Testis (tissue), 3 donors: ENCODE data around the gene ATP23. TPM values are rescaled to one million over a fixed set of nuclear protein-coding genes. Genes with fewer than 3 reads are reported as not detected.

Source experiments
- DNase-seq: peaks from one replicate; pipeline ENCODE4 v3.0.0-alpha.2; 2019
- H3K27ac ChIP-seq, 2 donors: fragments of 200-600 bp; sonication (generic); one replicate each; pipeline ENCODE4 v1.5.1; 2019
- H3K27me3 ChIP-seq: fragments of 200-600 bp; sonication (generic); one replicate; pipeline ENCODE4 v1.5.1; 2019
- H3K36me3 ChIP-seq: fragments of 200-600 bp; sonication (generic); one replicate; pipeline ENCODE4 v1.5.1; 2017; ENCODE audit warnings: low read depth; ENCODE audit errors: missing control alignments
- H3K4me1 ChIP-seq: fragments of 200-600 bp; sonication (generic); one replicate; pipeline ENCODE4 v1.5.1; 2019
- H3K4me3 ChIP-seq, 2 donors: fragments of 200-600 bp; sonication (generic); one replicate each; pipeline ENCODE4 v1.5.1; 2017 to 2019
- H3K9me3 ChIP-seq: fragments of 200-600 bp; sonication (generic); one replicate; pipeline ENCODE4 v1.5.1; 2017
- CTCF ChIP-seq, 3 experiments: fragments of 450-650 bp in 2 of 3; fragments of 200-600 bp in 1 of 3; sonication (generic) in 1 of 3; IDR thresholded peaks; one replicate each; pipeline ENCODE4 v1.5.1; 2016 to 2019; ENCODE audit warnings: antibody characterized with exemption in 3 of 3, mild to moderate bottlenecking in 2 of 3, moderate library complexity in 1 of 3
- POLR2A ChIP-seq: fragments of 450-650 bp; IDR thresholded peaks from one replicate; pipeline ENCODE4 v1.6.1; 2017; ENCODE audit warnings: antibody characterized with exemption, mild to moderate bottlenecking, moderate library complexity
- WGBS, 2 donors: methylation state at CpG; one replicate each; pipeline ENCODE4 v1.1.5; 2018; 5-methylcytosine and 5-hydroxymethylcytosine counted together
- intact Hi-C: fragments of 100-400 bp; cut with DNase I; formaldehyde crosslinking; loops from one replicate; pipeline ENCODE4 v1.15.1; 2023; ENCODE audit warnings: low total_unique reads
- polyA plus RNA-seq: library from polyadenylated mRNA; stranded (reverse); fragments of 350-450 nt; fragmentation: Illumina TruSeq; extraction: RNeasy Lipid Tissue Mini Kit (QIAGEN cat#74804); gene quantifications from one replicate; pipeline ENCODE4 v1.2.3, GENCODE V29; 2014; ENCODE audit warnings: low read depth, low replicate concordance; ENCODE audit not compliant: insufficient read depth
- total RNA-seq, 2 donors: library from RNA; depleted of rRNA; stranded (reverse); fragments of >200 nt; gene quantifications; one replicate each; pipeline ENCODE4 v1.2.3, GENCODE V29; 2016

Gene ATP23
- total and polyA plus RNA-seq, 3 donors from 2014 or later = 53.1 to 102 (median 76.6) TPM

GRCh38 chr12:57936513-57936883 is 4.9 kb upstream of the ATP23 start:
- DNase-seq = no peak
- intact Hi-C loops = no loop called here
- Histone ChIP-seq H3K36me3 (no peaks in the 10 kb centered on the region), H3K4me1 (peaks cover 9% of the 10 kb centered on the region), H3K27ac (peak overlapping the region; percentile 51 to 80), H3K27me3 (no peaks in the 10 kb centered on the region), H3K4me3 (peak overlapping the region; percentile 73 to 80), H3K9me3 (no peaks in the 10 kb centered on the region)
- whole genome bisulfite sequencing, 2 donors = 45 to 55% methylated on average over 3 of the region's 3 CpGs
- no peak for TF ChIP-seq POLR2A
- no peak for TF ChIP-seq CTCF (IDR thresholded peaks at IDR 0.05)

- Histone ChIP-seq H3K27ac (no peak overlapping the region), H3K4me3 (no peak overlapping the region), H3K4me1 (peaks cover 14% of the 10 kb centered on the region), H3K27me3 (no peaks in the 10 kb centered on the region), H3K36me3 (no peaks in the 10 kb centered on the region), H3K9me3 (no peaks in the 10 kb centered on the region)
- 65 to 92% methylated on average over 3 of the region's 3 CpGs for WGBS, 2 donors
- intact Hi-C loops = no loop called here
- TF ChIP-seq POLR2A (no peak), CTCF (IDR thresholded peaks at IDR 0.05) (no peak)
- no peak for DNase-seq
Measured at GRCh38 chr12:57939291-57939690, 2.1 kb upstream of the ATP23 start.

GRCh38 chr12:57940052-57940914 is 1.1 kb upstream of the ATP23 start:
- 29% methylated on average over 2 of the region's 2 CpGs for WGBS, 2 donors
- H3K27ac ChIP-seq = peak overlapping the region; percentile 75 to 92
- no peak for TF ChIP-seq CTCF (IDR thresholded peaks at IDR 0.05)
- no peak for TF ChIP-seq POLR2A
- no peak for DNase-seq
- H3K27me3 ChIP-seq = no peaks in the 10 kb centered on the region
- H3K36me3 ChIP-seq = no peaks in the 10 kb centered on the region
- H3K4me3 ChIP-seq = peak overlapping the region in 1 of 2 donors; percentile 73
- H3K4me1 ChIP-seq = peaks cover 12% of the 10 kb centered on the region
- intact Hi-C loops = no loop called here
- H3K9me3 ChIP-seq = no peaks in the 10 kb centered on the region

- no peak for TF ChIP-seq POLR2A
- WGBS, 2 donors = 1 to 3% methylated on average over 4 of the region's 4 CpGs
- H3K36me3 ChIP-seq = no peaks in the 10 kb centered on the region
Measured at GRCh38 chr12:57940915-57941164, 527 bp upstream of the ATP23 start.

GRCh38 chr12:57943438-57944080 is 2.2 kb downstream of the ATP23 start:
- intact Hi-C loops = no loop called here

More at GRCh38 chr12:57940915-57941164, 527 bp upstream of the ATP23 start:
- Histone ChIP-seq H3K27ac (peak overlapping the region; percentile 75 to 92), H3K9me3 (no peaks in the 10 kb centered on the region), H3K27me3 (no peaks in the 10 kb centered on the region), H3K4me3 (peak overlapping the region; percentile 73 to 74), H3K4me1 (peaks cover 10% of the 10 kb centered on the region)
- intact Hi-C loops = no loop called here
- DNase-seq = no peak

More at GRCh38 chr12:57943438-57944080, 2.2 kb downstream of the ATP23 start:
- H3K27me3 ChIP-seq = no peaks in the 10 kb centered on the region
- 91 to 97% methylated on average over 2 of the region's 2 CpGs for WGBS, 2 donors
- H3K4me1 ChIP-seq = peaks cover 5% of the 10 kb centered on the region
- H3K9me3 ChIP-seq = no peaks in the 10 kb centered on the region
- no peak overlapping the region for H3K27ac ChIP-seq
- TF ChIP-seq POLR2A (no peak), CTCF (IDR thresholded peaks at IDR 0.05) (no peak)
- DNase-seq = no peak
- no peaks in the 10 kb centered on the region for H3K36me3 ChIP-seq
- no peak overlapping the region for H3K4me3 ChIP-seq
